Glutamatergic neuron (in vitro differentiated cells): Measurements from ENCODE around the gene CPEB4. TPM values are rescaled to one million over a fixed set of nuclear protein-coding genes. Genes with fewer than 3 reads are reported as not detected.

Source experiments
- DNase-seq: peaks from one replicate; pipeline ENCODE4 v3.0.0; 2022
- H3K27ac Mint-ChIP-seq: one replicate; pipeline ENCODE4 v1.8.0; 2020; ENCODE audit warnings: mild to moderate bottlenecking, mixed read lengths, inconsistent platforms; ENCODE audit not compliant: unreplicated experiment
- H3K27me3 Mint-ChIP-seq: one replicate; pipeline ENCODE4 v1.8.0; 2020; ENCODE audit warnings: mild to moderate bottlenecking, moderate library complexity, mixed read lengths, inconsistent platforms; ENCODE audit not compliant: unreplicated experiment
- H3K36me3 Mint-ChIP-seq: one replicate; pipeline ENCODE4 v1.8.0; 2020; ENCODE audit warnings: mild to moderate bottlenecking, mixed read lengths, inconsistent platforms; ENCODE audit not compliant: unreplicated experiment
- H3K4me1 Mint-ChIP-seq: one replicate; pipeline ENCODE4 v1.8.0; 2020; ENCODE audit warnings: mild to moderate bottlenecking, low read depth, mixed read lengths, inconsistent platforms; ENCODE audit not compliant: unreplicated experiment
- H3K4me3 Mint-ChIP-seq: one replicate; pipeline ENCODE4 v1.8.0; 2020; ENCODE audit warnings: mild to moderate bottlenecking, mixed read lengths, inconsistent platforms; ENCODE audit not compliant: unreplicated experiment
- H3K9me3 Mint-ChIP-seq: one replicate; pipeline ENCODE4 v1.8.0; 2020; ENCODE audit warnings: mild to moderate bottlenecking, moderate library complexity, mixed read lengths, inconsistent platforms; ENCODE audit not compliant: unreplicated experiment
- total RNA-seq: library from RNA; stranded (reverse); fragmentation: NEBNext Ultra II Directional; extraction: Animal tissue kit (Norgen Biotek cat#: 25700); gene quantifications from one replicate; pipeline ENCODE4 v1.2.1, GENCODE V29; 2021; ENCODE audit not compliant: unreplicated experiment
- TF ChIP-seq, protein P1 (sequence below): fragments of 200-600 bp; sonication (generic); IDR thresholded peaks from one replicate; pipeline ENCODE4 v1.5.0; 2021; ENCODE audit not compliant: partially characterized antibody, unreplicated experiment

CPEB4 gene
- total RNA-seq, 1 donor from 2014 or later: 104 TPM

GRCh38 chr5:173950829-173951228 is 62.7 kb downstream of the CPEB4 start:
- Mint-ChIP-seq H3K27me3 (peaks cover 4% of the 10 kb centered on the region), H3K36me3 (no peaks in the 10 kb centered on the region), H3K4me1 (no peaks in the 10 kb centered on the region), H3K27ac (no peak overlapping the region), H3K4me3 (no peak overlapping the region), H3K9me3 (peaks cover 2% of the 10 kb centered on the region)
- DNase-seq: no peak
- TF ChIP-seq, protein P1, sequence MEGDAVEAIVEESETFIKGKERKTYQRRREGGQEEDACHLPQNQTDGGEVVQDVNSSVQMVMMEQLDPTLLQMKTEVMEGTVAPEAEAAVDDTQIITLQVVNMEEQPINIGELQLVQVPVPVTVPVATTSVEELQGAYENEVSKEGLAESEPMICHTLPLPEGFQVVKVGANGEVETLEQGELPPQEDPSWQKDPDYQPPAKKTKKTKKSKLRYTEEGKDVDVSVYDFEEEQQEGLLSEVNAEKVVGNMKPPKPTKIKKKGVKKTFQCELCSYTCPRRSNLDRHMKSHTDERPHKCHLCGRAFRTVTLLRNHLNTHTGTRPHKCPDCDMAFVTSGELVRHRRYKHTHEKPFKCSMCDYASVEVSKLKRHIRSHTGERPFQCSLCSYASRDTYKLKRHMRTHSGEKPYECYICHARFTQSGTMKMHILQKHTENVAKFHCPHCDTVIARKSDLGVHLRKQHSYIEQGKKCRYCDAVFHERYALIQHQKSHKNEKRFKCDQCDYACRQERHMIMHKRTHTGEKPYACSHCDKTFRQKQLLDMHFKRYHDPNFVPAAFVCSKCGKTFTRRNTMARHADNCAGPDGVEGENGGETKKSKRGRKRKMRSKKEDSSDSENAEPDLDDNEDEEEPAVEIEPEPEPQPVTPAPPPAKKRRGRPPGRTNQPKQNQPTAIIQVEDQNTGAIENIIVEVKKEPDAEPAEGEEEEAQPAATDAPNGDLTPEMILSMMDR: no peak

- Mint-ChIP-seq H3K9me3 (no peaks in the 10 kb centered on the region), H3K27ac (no peak overlapping the region), H3K27me3 (peaks cover 2% of the 10 kb centered on the region), H3K4me1 (no peaks in the 10 kb centered on the region), H3K36me3 (no peaks in the 10 kb centered on the region), H3K4me3 (no peak overlapping the region)
- no peak for DNase-seq
- TF ChIP-seq, protein P1: no peak
Measured at GRCh38 chr5:173953528-173954090, 65.5 kb downstream of the CPEB4 start.

GRCh38 chr5:173954671-173955521 is 66.7 kb downstream of the CPEB4 start:
- H3K9me3 Mint-ChIP-seq: no peaks in the 10 kb centered on the region
- H3K27ac Mint-ChIP-seq: peak overlapping the region; percentile 59
- H3K27me3 Mint-ChIP-seq: no peaks in the 10 kb centered on the region
- no peaks in the 10 kb centered on the region for H3K36me3 Mint-ChIP-seq
- no peak overlapping the region for H3K4me3 Mint-ChIP-seq
- TF ChIP-seq, protein P1: no peak
- no peak for DNase-seq
- no peaks in the 10 kb centered on the region for H3K4me1 Mint-ChIP-seq

DNA sequence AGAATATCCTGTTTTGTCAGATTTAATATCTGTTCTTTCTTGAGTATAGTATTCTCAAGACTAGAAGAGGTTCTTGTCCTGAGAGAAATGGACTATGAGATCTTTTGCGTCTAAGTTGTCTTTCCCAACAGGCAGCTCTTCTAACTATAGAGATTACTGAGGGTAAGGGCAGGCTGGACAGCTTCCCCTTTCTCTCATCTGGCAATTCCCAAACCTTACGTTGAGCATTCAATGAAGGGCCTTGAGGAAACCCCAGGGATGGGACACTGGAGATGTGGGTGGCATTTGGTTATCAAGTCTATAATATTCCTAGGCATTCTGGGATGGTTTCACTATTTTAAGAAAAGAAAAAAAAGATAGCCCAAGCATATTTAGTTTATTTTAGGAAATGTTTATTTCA is 72.8 kb downstream of the CPEB4 start:
- peaks cover 2% of the 10 kb centered on the region for H3K27me3 Mint-ChIP-seq
- no peaks in the 10 kb centered on the region for H3K36me3 Mint-ChIP-seq
- peaks cover 13% of the 10 kb centered on the region for H3K4me1 Mint-ChIP-seq
- no peak overlapping the region for H3K4me3 Mint-ChIP-seq
- H3K27ac Mint-ChIP-seq: no peak overlapping the region
- TF ChIP-seq, protein P1: no peak
- H3K9me3 Mint-ChIP-seq: peaks cover 2% of the 10 kb centered on the region
- no peak for DNase-seq

- Mint-ChIP-seq H3K36me3 (no peaks in the 10 kb centered on the region), H3K9me3 (peaks cover 2% of the 10 kb centered on the region), H3K27ac (no peak overlapping the region), H3K4me3 (no peak overlapping the region), H3K4me1 (peaks cover 14% of the 10 kb centered on the region), H3K27me3 (peaks cover 2% of the 10 kb centered on the region)
- DNase-seq: no peak
- TF ChIP-seq, protein P1: no peak
Measured at GRCh38 chr5:173961418-173961817, 73.3 kb downstream of the CPEB4 start.
